SK-N-SH (cell line): ENCODE measurements around the gene B4GALT1. TPM values are rescaled to one million over a fixed set of nuclear protein-coding genes. Genes with fewer than 3 reads are reported as not detected.
A peak's percentile ranks its signal among the peaks of the same experiment; 100 is the strongest.

ENCODE experiments used
- EP300 ChIP-seq, 2 experiments: IDR thresholded peaks; 2 replicates each; pipeline versions ENCODE4 v1.4.0 to v1.6.1; 2012; ENCODE audit warnings: borderline replicate concordance in 1 of 2, low read depth in 1 of 2, low read length in 1 of 2
- EZH2phosphoT487 ChIP-seq: fragments of 200-600 bp; sonication (generic); IDR thresholded peaks from 2 replicates; pipeline ENCODE4 v1.6.1; 2017; ENCODE audit warnings: low read depth, mixed run types, mild to moderate bottlenecking, antibody characterized with exemption, moderate library complexity, borderline replicate concordance
- FOSL2 ChIP-seq: IDR thresholded peaks from 2 replicates; pipeline ENCODE4 v1.4.0; 2012; ENCODE audit warnings: low read depth, mild to moderate bottlenecking, moderate library complexity, borderline replicate concordance
- FOXJ3 ChIP-seq: sonication (generic); formaldehyde crosslinking; IDR thresholded peaks from 2 replicates; pipeline ENCODE4 v1.5.1; 2020; ENCODE audit warnings: mild to moderate bottlenecking, missing genetic modification reagents
- FOXM1 ChIP-seq: IDR thresholded peaks from 2 replicates; pipeline ENCODE4 v1.4.0; 2012; ENCODE audit warnings: low read depth, mild to moderate bottlenecking
- MEF2A ChIP-seq: IDR thresholded peaks from 2 replicates; pipeline ENCODE4 v1.4.0; 2012; ENCODE audit warnings: low read depth, borderline replicate concordance
- MXI1 ChIP-seq: IDR thresholded peaks from 2 replicates; pipeline ENCODE4 v1.6.1; 2012; ENCODE audit warnings: mild to moderate bottlenecking, low read depth, low read length, improper control_type of control experiment
- POLR2AphosphoS5 ChIP-seq: IDR thresholded peaks from 2 replicates; pipeline ENCODE4 v1.6.1; 2012; ENCODE audit warnings: low read depth, low read length
- RAD21 ChIP-seq: IDR thresholded peaks from 2 replicates; pipeline ENCODE4 v1.6.1; 2012; ENCODE audit warnings: mild to moderate bottlenecking, low read length
- RFX5 ChIP-seq: IDR thresholded peaks from 2 replicates; pipeline ENCODE4 v1.6.1; 2012; ENCODE audit warnings: mild to moderate bottlenecking, improper control_type of control experiment, low read length
- SIN3A ChIP-seq: IDR thresholded peaks from 2 replicates; pipeline ENCODE4 v1.6.1; 2012; ENCODE audit warnings: low read depth, mild to moderate bottlenecking, low read length, moderate library complexity, borderline replicate concordance
- TAF1 ChIP-seq: IDR thresholded peaks from 2 replicates; pipeline ENCODE4 v1.6.1; 2012; ENCODE audit warnings: low read depth, mild to moderate bottlenecking, low read length, moderate library complexity, borderline replicate concordance
- TCF12 ChIP-seq: IDR thresholded peaks from 2 replicates; pipeline ENCODE4 v1.4.0; 2012
- USF2 ChIP-seq: fragments of 150-350 bp; IDR thresholded peaks from 2 replicates; pipeline ENCODE4 v1.6.1; 2017; ENCODE audit warnings: antibody characterized with exemption, low read length, low read depth, borderline replicate concordance
- ZBTB33 ChIP-seq: IDR thresholded peaks from 2 replicates; pipeline ENCODE4 v1.4.0; 2012; ENCODE audit warnings: low read depth, borderline replicate concordance
- polyA plus RNA-seq, 3 experiments: library from polyadenylated mRNA; depleted of rRNA; stranded (reverse); fragments of >200 nt; gene quantifications; 2 replicates each; pipeline ENCODE4 v1.2.3, GENCODE V29; 2012
- TF ChIP-seq, protein P1 (sequence below): IDR thresholded peaks from 2 replicates; pipeline ENCODE4 v1.4.0; 2012; ENCODE audit warnings: low read depth
- TF ChIP-seq, protein P2 (sequence below): IDR thresholded peaks from 2 replicates; pipeline ENCODE4 v1.4.0; 2012; ENCODE audit warnings: low read depth, borderline replicate concordance
- TF ChIP-seq, protein P3 (sequence below): IDR thresholded peaks from 2 replicates; pipeline ENCODE4 v1.6.1; 2012; ENCODE audit warnings: mild to moderate bottlenecking, low read depth, low read length, moderate library complexity
- TF ChIP-seq, protein P4 (sequence below): fragments of 150-350 bp; IDR thresholded peaks from 2 replicates; pipeline ENCODE4 v1.6.1; 2016; ENCODE audit warnings: mild to moderate bottlenecking, low read depth, low read length

The B4GALT1 gene
- polyA plus RNA-seq, 1 of the 3 experiments (the other 2 are of a cell fraction): 36.2 TPM

DNA sequence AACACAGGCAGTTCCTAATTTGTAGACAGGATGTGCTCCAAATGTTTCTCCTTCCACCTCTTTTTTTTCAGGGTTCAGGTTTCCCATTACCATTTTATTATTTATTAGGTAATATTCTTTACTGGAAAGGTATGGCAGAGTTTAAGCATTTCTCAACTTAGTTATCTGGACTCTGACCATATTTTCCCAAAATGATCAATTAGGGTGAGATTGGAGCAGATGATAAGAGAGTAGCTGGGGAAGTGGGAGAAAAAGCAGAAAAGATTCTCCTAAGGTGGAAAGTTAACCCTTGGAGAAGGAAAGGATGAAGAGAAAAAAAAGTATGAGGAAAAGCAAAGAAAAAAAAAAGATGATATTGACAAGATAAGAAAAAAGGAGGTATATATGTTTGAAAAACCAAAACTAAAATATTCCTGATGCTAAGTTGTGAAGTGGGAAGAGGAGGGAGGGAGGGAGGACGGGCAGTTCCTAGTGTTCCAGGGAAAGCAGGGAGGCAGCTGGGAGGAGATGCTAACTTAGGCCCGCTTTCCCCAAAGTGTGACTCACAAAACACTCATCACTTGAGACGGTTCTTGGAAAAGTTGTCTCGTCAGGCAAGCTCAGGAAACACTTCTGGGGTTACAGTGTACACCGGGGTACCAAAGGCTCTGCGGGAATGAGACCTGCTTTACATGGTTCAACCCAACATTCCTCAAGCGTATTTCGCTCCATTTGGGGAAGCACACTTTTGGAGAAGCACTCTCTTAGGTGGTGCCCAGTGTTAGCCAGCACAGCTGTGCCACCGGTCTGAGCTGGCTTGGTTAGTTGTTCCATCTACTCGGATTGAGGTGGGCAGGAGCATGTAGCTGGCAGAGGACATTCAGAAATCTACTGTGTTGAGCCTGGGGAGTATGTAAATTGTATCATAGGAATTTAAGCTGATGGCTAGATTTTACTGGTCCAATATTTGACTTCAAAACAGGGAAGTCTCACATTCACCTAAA lies 35.1 kb downstream of the B4GALT1 start (continued):
- TF ChIP-seq ZBTB33 (no peak), RAD21 (no peak), MEF2A (no peak), EP300 (IDR thresholded peaks at IDR 0.05; ENCODE audit: borderline replicate concordance in 1 of 2, low read depth in 1 of 2, low read length in 1 of 2) (peak in 1 of 2 experiments; percentile 29; a peak in 1 of 4 replicates), EZH2phosphoT487 (no peak), RFX5 (no peak), SIN3A (no peak), FOXM1 (no peak), FOSL2 (peak; percentile 85), FOXJ3 (CRISPR knock-in tag) (no peak), TAF1 (no peak), MXI1 (no peak), USF2 (no peak), POLR2AphosphoS5 (no peak; the same call in 1 of the 2 replicates), TCF12 (peak; percentile 71; the same call in 1 of the 2 replicates)
- TF ChIP-seq, protein P1, sequence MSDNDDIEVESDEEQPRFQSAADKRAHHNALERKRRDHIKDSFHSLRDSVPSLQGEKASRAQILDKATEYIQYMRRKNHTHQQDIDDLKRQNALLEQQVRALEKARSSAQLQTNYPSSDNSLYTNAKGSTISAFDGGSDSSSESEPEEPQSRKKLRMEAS: 0 out of 2 replicates have a peak, but pooled peaks have one; percentile 24
- TF ChIP-seq, protein P2, sequence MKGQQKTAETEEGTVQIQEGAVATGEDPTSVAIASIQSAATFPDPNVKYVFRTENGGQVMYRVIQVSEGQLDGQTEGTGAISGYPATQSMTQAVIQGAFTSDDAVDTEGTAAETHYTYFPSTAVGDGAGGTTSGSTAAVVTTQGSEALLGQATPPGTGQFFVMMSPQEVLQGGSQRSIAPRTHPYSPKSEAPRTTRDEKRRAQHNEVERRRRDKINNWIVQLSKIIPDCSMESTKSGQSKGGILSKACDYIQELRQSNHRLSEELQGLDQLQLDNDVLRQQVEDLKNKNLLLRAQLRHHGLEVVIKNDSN: no peak
- TF ChIP-seq, protein P3, sequence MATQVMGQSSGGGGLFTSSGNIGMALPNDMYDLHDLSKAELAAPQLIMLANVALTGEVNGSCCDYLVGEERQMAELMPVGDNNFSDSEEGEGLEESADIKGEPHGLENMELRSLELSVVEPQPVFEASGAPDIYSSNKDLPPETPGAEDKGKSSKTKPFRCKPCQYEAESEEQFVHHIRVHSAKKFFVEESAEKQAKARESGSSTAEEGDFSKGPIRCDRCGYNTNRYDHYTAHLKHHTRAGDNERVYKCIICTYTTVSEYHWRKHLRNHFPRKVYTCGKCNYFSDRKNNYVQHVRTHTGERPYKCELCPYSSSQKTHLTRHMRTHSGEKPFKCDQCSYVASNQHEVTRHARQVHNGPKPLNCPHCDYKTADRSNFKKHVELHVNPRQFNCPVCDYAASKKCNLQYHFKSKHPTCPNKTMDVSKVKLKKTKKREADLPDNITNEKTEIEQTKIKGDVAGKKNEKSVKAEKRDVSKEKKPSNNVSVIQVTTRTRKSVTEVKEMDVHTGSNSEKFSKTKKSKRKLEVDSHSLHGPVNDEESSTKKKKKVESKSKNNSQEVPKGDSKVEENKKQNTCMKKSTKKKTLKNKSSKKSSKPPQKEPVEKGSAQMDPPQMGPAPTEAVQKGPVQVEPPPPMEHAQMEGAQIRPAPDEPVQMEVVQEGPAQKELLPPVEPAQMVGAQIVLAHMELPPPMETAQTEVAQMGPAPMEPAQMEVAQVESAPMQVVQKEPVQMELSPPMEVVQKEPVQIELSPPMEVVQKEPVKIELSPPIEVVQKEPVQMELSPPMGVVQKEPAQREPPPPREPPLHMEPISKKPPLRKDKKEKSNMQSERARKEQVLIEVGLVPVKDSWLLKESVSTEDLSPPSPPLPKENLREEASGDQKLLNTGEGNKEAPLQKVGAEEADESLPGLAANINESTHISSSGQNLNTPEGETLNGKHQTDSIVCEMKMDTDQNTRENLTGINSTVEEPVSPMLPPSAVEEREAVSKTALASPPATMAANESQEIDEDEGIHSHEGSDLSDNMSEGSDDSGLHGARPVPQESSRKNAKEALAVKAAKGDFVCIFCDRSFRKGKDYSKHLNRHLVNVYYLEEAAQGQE: no peak
- TF ChIP-seq, protein P4, sequence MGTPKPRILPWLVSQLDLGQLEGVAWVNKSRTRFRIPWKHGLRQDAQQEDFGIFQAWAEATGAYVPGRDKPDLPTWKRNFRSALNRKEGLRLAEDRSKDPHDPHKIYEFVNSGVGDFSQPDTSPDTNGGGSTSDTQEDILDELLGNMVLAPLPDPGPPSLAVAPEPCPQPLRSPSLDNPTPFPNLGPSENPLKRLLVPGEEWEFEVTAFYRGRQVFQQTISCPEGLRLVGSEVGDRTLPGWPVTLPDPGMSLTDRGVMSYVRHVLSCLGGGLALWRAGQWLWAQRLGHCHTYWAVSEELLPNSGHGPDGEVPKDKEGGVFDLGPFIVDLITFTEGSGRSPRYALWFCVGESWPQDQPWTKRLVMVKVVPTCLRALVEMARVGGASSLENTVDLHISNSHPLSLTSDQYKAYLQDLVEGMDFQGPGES: no peak
